MM.1S (cell line): ENCODE measurements around the gene CLSTN1.

Experiments used
- DNase-seq: peaks from one replicate; pipeline ENCODE4 v3.0.0-alpha.2; 2015
- H2AFZ ChIP-seq: fragments of 300-600 bp; sonication (generic); 2 replicates; pipeline ENCODE4 v1.6.0; 2016; ENCODE audit warnings: antibody characterized with exemption, low read length
- H3F3A ChIP-seq: fragments of 300-600 bp; sonication (generic); 2 replicates; pipeline ENCODE4 v1.6.1; 2016; ENCODE audit warnings: mild to moderate bottlenecking, antibody characterized with exemption, low read length, moderate library complexity, mixed read lengths; ENCODE audit not compliant: insufficient read depth
- H3K27ac ChIP-seq: fragments of 300-600 bp; sonication (generic); 2 replicates; pipeline ENCODE4 v1.5.1; 2016; ENCODE audit warnings: mild to moderate bottlenecking, low read length
- H3K27me3 ChIP-seq: fragments of 300-600 bp; sonication (generic); replicated peaks from 2 replicates; pipeline ENCODE4 v1.6.0; 2016; ENCODE audit warnings: low read length; ENCODE audit not compliant: insufficient read depth
- H3K36me3 ChIP-seq: fragments of 300-600 bp; sonication (generic); replicated peaks from 2 replicates; pipeline ENCODE4 v1.6.1; 2016; ENCODE audit warnings: mild to moderate bottlenecking, low read length, mixed read lengths; ENCODE audit not compliant: insufficient read depth
- H3K4me1 ChIP-seq: fragments of 300-600 bp; sonication (generic); 2 replicates; pipeline ENCODE4 v1.6.1; 2016; ENCODE audit warnings: low read length, mixed read lengths
- H3K4me2 ChIP-seq: fragments of 300-600 bp; sonication (generic); 2 replicates; pipeline ENCODE4 v1.6.0; 2016; ENCODE audit warnings: low read depth, low read length
- H3K4me3 ChIP-seq: fragments of 300-600 bp; sonication (generic); 2 replicates; pipeline ENCODE4 v1.5.1; 2016; ENCODE audit warnings: low read length, mixed read lengths
- H3K79me2 ChIP-seq: fragments of 300-600 bp; sonication (generic); 2 replicates; pipeline ENCODE4 v1.6.1; 2016; ENCODE audit warnings: mixed run types, low read length, mixed read lengths
- H3K9ac ChIP-seq: fragments of 300-600 bp; sonication (generic); 2 replicates; pipeline ENCODE4 v1.6.1; 2016; ENCODE audit warnings: low read length, mixed read lengths
- H3K9me2 ChIP-seq: fragments of 300-600 bp; sonication (generic); replicated peaks from 2 replicates; pipeline ENCODE4 v1.6.1; 2016; ENCODE audit warnings: mild to moderate bottlenecking, low read length, mixed read lengths; ENCODE audit not compliant: insufficient read depth
- H3K9me3 ChIP-seq: fragments of 300-600 bp; sonication (generic); replicated peaks from 2 replicates; pipeline ENCODE4 v1.6.1; 2016; ENCODE audit warnings: mild to moderate bottlenecking, low read length, mixed read lengths; ENCODE audit not compliant: insufficient read depth
- H4K20me1 ChIP-seq: fragments of 300-600 bp; sonication (generic); 2 replicates; pipeline ENCODE4 v1.6.1; 2016; ENCODE audit warnings: mild to moderate bottlenecking, low read length, moderate library complexity, mixed read lengths; ENCODE audit not compliant: insufficient read depth
- CTCF ChIP-seq: fragments of 300-600 bp; sonication (generic); IDR thresholded peaks from 2 replicates; pipeline ENCODE4 v1.5.1; 2016; ENCODE audit warnings: antibody characterized with exemption, low read length, mixed read lengths
- EZH2 ChIP-seq: fragments of 300-600 bp; sonication (generic); optimal IDR thresholded peaks from 2 replicates; pipeline ENCODE3; 2017; ENCODE audit warnings: low read depth, mild to moderate bottlenecking, antibody characterized with exemption, low read length, mixed read lengths
- EZH2phosphoT487 ChIP-seq: fragments of 300-600 bp; sonication (generic); IDR thresholded peaks from 2 replicates; pipeline ENCODE4 v1.6.1; 2018; ENCODE audit warnings: antibody characterized with exemption, low read length

CLSTN1 gene

GRCh38 chr1:9735800-9736199 is 88.0 kb downstream of the CLSTN1 start:
- H3K4me3 ChIP-seq: no peak overlapping the region
- no peaks in the 10 kb centered on the region for H3K79me2 ChIP-seq
- H3K4me2 ChIP-seq: no peak overlapping the region
- no peaks in the 10 kb centered on the region for H3K4me1 ChIP-seq
- H3K27me3 ChIP-seq: no peaks in the 10 kb centered on the region
- no peaks in the 10 kb centered on the region for H4K20me1 ChIP-seq
- H3K9ac ChIP-seq: no peak overlapping the region
- no peak for DNase-seq
- no peak overlapping the region for H3K27ac ChIP-seq
- no peak overlapping the region for H2AFZ ChIP-seq
- no peaks in the 10 kb centered on the region for H3K9me2 ChIP-seq
- H3K9me3 ChIP-seq: no peaks in the 10 kb centered on the region
- TF ChIP-seq CTCF (no peak), EZH2 (no peak), EZH2phosphoT487 (no peak)
- peaks cover 3% of the 10 kb centered on the region; the same call in 1 of the 2 replicates for H3K36me3 ChIP-seq
- no peaks in the 10 kb centered on the region for H3F3A ChIP-seq

GRCh38 chr1:9733160-9733789 is 90.5 kb downstream of the CLSTN1 start:
- H3K27me3 ChIP-seq: no peaks in the 10 kb centered on the region
- H3K9ac ChIP-seq: no peak overlapping the region
- H3K79me2 ChIP-seq: no peaks in the 10 kb centered on the region
- no peaks in the 10 kb centered on the region for H4K20me1 ChIP-seq
- no peak overlapping the region for H2AFZ ChIP-seq
- H3K9me3 ChIP-seq: no peaks in the 10 kb centered on the region
- H3K4me2 ChIP-seq: no peak overlapping the region
- no peaks in the 10 kb centered on the region for H3F3A ChIP-seq
- no peaks in the 10 kb centered on the region for H3K36me3 ChIP-seq
- H3K27ac ChIP-seq: no peak overlapping the region
- H3K4me3 ChIP-seq: no peak overlapping the region
- no peak for DNase-seq
- no peak for TF ChIP-seq EZH2phosphoT487
- TF ChIP-seq EZH2: no peak
- TF ChIP-seq CTCF: no peak
- no peaks in the 10 kb centered on the region for H3K4me1 ChIP-seq
- H3K9me2 ChIP-seq: no peaks in the 10 kb centered on the region

GRCh38 chr1:9732123-9732971 is 91.4 kb downstream of the CLSTN1 start:
- no peaks in the 10 kb centered on the region for H3K79me2 ChIP-seq
- H3K9me3 ChIP-seq: no peaks in the 10 kb centered on the region
- H3K27ac ChIP-seq: no peak overlapping the region
- no peak overlapping the region for H3K9ac ChIP-seq
- H3F3A ChIP-seq: no peaks in the 10 kb centered on the region
- H3K27me3 ChIP-seq: no peaks in the 10 kb centered on the region
- TF ChIP-seq EZH2phosphoT487 (no peak), CTCF (no peak), EZH2 (no peak)
- no peak overlapping the region for H3K4me2 ChIP-seq
- no peaks in the 10 kb centered on the region for H3K9me2 ChIP-seq
- H3K4me3 ChIP-seq: no peak overlapping the region
- H3K36me3 ChIP-seq: no peaks in the 10 kb centered on the region
- no peak for DNase-seq
- H2AFZ ChIP-seq: no peak overlapping the region
- no peaks in the 10 kb centered on the region for H4K20me1 ChIP-seq
- H3K4me1 ChIP-seq: no peaks in the 10 kb centered on the region
